Stimulated activated CD8-positive, alpha-beta memory T cell treated with anti-CD3 and anti-CD28 coated beads, Interleukin-12 subunit alpha, Interleukin-12 subunit beta, amount 100 ng/mL, for 4 hours (primary cell): ENCODE results near the gene MITF.

ENCODE experiments used
- DNase-seq: peaks from one replicate; pipeline ENCODE4 v3.0.0-alpha.2; 2020; ENCODE audit warnings: low read depth

The MITF gene

GRCh38 chr3:69755795-69756194, 16.5 kb downstream of the MITF start:
- no peak for DNase-seq

- DNase-seq, result no peak
These were observed 22.9 kb downstream of the MITF start for GRCh38 chr3:69761896-69762767.

GRCh38 chr3:69762768-69763229, 23.5 kb downstream of the MITF start:
- no peak for DNase-seq

- DNase-seq, result no peak
These were observed 24.2 kb downstream of the MITF start for GRCh38 chr3:69763458-69763857.

- no peak for DNase-seq
These were observed 25.0 kb downstream of the MITF start for GRCh38 chr3:69764121-69764741.

- no peak for DNase-seq
These were observed 25.6 kb downstream of the MITF start for GRCh38 chr3:69764861-69765260.

- no peak for DNase-seq
These were observed 27.4 kb downstream of the MITF start for GRCh38 chr3:69766638-69767037.

GRCh38 chr3:69767571-69767970, 28.3 kb downstream of the MITF start:
- DNase-seq, result no peak

GRCh38 chr3:69768438-69768837, 29.2 kb downstream of the MITF start:
- no peak for DNase-seq

GRCh38 chr3:69770219-69770618, 31.0 kb downstream of the MITF start:
- DNase-seq, result no peak

GRCh38 chr3:69770976-69771634, 31.8 kb downstream of the MITF start:
- DNase-seq, result no peak

- no peak for DNase-seq
These were observed 33.0 kb downstream of the MITF start for GRCh38 chr3:69772152-69772867.

- no peak for DNase-seq
These were observed 34.8 kb downstream of the MITF start for GRCh38 chr3:69774029-69774428.

- no peak for DNase-seq
These were observed 36.5 kb downstream of the MITF start for GRCh38 chr3:69775751-69776150.

- no peak for DNase-seq
These were observed 37.0 kb downstream of the MITF start for GRCh38 chr3:69776289-69776688.

GRCh38 chr3:69776920-69777581, 37.8 kb downstream of the MITF start:
- no peak for DNase-seq

GRCh38 chr3:69777582-69777967, 38.3 kb downstream of the MITF start:
- no peak for DNase-seq

- no peak for DNase-seq
These were observed 42.3 kb downstream of the MITF start for GRCh38 chr3:69781593-69781992.

- DNase-seq, result no peak
These were observed 45.8 kb downstream of the MITF start for GRCh38 chr3:69784954-69785514.

- no peak for DNase-seq
These were observed 46.6 kb downstream of the MITF start for GRCh38 chr3:69785769-69786320.

- no peak for DNase-seq
These were observed 47.6 kb downstream of the MITF start for GRCh38 chr3:69786854-69787253.
